NCI-H2029 treated with DMSO at 0.1 percent for 48 hours (cell line): ENCODE data around the gene ZP3.
"Not testable (repeated sequence)": the region's sequence is repeated elsewhere in the genome, so short reads cannot be mapped to it uniquely, and the experiment has no call there.

Source experiments
- DNase-seq: peaks from one replicate; lab custom pipeline; 2025; lab: John Stamatoyannopoulos, UW

Gene ZP3

DNA sequence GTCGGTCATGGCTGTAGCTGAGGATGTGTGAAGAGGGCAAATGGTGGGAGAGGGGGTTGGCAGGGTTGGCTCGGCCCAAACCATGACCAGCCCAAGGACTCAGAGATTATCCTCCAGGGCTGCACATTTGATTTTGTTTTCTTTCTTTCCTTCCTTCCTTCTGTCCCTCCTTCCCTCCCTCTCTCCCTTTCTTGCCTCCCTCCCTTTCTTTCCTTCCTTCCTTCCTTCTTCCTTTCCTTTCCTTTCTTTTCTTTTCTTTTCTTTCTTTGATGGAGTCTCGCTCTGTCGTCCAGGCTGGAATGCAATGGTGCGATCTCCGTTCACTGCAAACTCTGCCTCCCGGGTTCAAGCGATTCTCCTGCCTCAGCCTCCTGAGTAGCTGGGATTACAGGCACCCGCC is 19.0 kb upstream of the ZP3 start:
- DNase-seq: no peak

GRCh38 chr7:76407718-76408117 is 17.0 kb upstream of the ZP3 start:
- no peak for DNase-seq

- DNase-seq: no peak
These were observed 16.6 kb upstream of the ZP3 start for GRCh38 chr7:76408121-76408560.

DNA sequence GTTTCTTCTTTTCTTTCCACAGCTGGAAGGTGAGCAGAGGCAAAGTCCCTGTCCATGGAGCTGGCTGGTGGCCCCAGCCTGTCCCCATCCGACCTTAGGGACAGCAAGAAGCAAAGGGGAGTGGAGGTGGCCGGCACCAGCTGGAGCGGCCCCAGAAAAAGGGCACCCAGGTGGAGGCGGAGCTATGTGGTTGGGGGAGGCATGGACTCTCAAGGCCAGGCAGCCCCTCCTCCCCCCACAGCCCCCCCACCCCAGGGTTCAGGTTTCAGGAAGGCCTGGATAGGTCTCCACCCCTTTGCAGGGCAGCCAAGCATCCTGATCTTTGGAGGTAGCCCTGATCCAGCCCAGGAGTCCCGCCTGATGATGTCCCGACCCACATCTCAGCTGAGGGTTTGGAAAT is 15.2 kb upstream of the ZP3 start, which contains the start of gene SSC4D:
Gene SSC4D (minus strand): TSS at position 161 of the 400 bp plus-strand sequence. CDS start 5,258 bp downstream, outside the sequence.
- DNase-seq: no peak

DNA sequence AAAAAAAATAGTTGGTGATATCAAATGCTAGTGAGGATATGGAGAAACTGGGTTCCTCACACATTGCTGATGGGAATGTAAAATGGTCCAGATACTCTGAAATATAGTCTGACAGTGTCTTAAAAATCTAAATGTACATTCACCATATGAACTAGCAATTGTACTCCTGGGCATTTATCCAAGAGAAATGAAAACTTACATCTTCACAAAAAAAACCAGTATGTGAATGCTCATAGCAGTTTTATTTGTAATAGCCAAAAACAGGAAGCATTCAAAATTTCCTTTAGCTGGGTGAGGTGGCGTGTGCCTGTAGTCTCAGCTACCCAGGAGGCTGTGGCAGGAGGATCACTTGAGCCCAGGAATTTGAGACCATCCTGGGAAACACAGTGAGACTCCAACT is 13.1 kb upstream of the ZP3 start:
- no peak for DNase-seq

GRCh38 chr7:76412249-76412648 is 12.5 kb upstream of the ZP3 start:
- no peak for DNase-seq

GRCh38 chr7:76417654-76418310 is 7.0 kb upstream of the ZP3 start:
- not testable (repeated sequence) for DNase-seq

- not testable (repeated sequence) for DNase-seq
These were observed 3.7 kb upstream of the ZP3 start for GRCh38 chr7:76421097-76421496.

GRCh38 chr7:76423666-76424412 is 911 bp upstream of the ZP3 start:
- DNase-seq: no peak

GRCh38 chr7:76425156-76425555 is 406 bp downstream of the ZP3 start:
- no peak for DNase-seq

DNA sequence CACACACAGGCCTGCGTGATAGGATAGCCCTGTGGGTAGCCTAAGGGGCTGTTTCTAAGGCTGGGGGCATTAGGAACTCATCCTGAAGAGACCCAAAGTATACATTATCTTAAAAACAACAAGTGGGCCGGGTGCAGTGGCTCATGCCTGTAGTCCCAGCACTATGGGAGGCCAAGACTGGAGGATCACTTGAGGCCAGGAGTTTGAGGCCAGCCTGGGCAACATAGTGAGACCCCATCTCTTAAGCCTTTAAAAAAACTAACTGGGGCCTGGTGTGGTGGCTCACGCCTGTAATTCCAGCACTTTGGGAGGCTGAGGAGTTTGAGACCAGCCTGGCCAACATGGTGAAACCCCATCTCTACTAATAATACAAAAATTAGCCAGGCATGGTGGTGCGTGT is 808 bp downstream of the ZP3 start:
- DNase-seq: not testable (repeated sequence)

- DNase-seq: no peak
These were observed 1.5 kb downstream of the ZP3 start for GRCh38 chr7:76426246-76426645.

GRCh38 chr7:76427635-76428034 is 2.9 kb downstream of the ZP3 start:
- no peak for DNase-seq

DNA sequence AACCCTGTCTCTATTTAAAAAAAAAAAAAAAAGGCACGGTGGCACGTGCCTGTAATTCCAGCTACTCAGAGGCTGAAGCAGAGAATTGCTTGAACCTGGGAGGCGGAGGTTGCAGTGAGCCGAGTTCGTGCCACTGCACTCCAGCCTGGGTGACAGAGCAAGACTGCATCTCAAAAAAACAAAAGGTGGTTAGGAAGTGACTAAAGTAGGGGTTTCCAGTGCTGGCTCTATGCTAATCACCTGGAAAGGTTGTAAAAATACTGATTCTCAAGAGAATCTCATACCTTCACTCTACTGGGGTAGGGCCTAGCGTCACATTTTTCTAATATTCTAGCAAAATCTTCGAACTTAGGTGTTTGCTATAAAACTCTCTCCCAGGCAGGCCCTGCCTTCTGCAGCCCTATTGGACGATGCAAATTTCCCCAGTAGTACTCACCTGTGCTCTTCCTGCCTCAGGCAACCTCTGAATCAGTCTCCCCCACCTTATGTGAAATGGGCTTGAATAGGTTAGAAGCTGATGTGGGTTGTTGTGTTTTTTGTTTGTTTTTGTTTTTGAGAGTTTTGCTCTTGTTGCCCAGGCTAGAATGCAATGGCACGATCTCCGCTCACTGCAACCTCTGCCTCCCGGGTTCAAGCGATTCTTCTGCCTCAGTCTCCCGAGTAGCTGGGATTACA is 3.5 kb downstream of the ZP3 start:
- DNase-seq: no peak

DNA sequence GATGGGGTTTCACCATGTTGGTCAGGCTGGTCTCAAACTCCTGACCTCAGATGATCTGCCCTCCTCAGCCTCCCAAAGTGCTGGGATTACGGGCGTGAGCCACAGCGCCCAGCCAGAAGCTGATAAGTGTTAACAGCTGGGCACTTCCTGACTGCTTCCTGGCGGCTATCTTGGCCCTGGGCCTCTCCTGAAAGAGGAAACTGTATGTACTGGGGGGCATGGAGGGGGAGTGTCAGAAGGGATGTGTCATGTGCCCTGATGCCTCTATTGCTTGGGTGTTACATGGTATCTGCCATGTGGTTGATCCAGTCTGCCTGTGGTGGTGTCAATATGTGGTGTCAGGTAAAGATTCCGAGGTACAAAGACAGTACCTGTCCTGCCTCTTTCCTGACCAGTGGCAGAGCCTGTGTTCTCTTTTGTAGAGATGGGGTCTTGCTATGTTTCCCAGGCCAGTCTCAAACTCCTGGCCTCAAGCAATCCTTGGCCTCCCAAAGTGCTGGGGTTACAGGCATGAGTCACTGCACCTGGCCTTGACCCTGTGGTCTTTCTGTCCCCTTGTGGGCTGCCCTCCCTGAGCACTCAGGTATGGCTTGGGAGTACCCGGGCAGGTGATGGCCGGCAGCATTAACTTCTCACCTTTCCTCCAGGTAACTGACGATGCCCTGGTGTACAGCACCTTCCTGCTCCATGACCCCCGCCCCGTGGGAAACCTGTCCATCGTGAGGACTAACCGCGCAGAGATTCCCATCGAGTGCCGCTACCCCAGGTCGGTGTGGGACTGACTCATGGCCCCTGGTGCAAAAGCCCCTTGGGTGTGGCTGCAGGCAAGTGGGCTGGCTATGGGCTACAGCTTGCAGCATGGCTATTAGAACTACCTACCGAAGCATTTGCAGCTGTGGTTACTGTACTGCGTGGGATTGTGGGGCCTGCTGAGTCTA is 4.4 kb downstream of the ZP3 start:
- DNase-seq: no peak

DNA sequence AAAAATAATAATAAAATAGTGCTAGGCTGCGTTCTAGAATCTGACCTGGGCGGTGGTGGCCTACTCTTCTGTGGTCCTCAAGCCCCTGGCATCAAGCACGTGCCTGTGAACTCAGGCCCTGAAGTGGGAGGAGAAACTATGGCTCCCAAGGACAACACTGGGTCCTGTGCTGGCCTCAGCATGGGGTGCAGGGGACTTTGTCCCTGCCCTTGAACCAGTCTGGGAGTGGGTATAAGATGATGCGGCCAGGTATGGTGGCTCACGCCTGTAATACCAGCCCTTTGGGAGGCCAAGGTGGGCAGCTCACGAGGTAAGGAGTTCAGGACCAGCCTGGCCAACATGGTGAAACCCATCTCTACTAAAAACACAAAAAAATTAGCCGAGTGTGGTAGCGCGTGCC is 5.5 kb downstream of the ZP3 start:
- DNase-seq: no peak

DNA sequence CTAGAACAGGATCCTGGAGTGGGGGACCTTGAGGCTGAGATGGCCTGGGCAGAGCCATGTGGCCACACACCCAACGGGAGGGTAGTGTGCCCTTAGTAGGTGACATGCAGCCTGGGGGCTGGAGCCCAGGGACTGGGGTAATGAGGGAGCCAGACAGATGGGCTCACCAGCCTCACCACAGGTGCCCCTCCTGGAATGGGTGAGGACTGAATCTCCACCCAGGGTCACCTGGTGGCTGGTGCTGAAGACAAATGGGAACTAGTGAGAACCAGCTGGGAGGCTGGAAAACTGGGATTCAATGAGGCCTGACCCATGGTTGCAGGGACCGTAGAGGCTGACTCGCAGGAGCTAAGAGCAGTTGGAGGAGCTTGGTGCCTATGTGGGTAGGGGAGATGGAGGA is 6.1 kb downstream of the ZP3 start:
- no peak for DNase-seq

DNA sequence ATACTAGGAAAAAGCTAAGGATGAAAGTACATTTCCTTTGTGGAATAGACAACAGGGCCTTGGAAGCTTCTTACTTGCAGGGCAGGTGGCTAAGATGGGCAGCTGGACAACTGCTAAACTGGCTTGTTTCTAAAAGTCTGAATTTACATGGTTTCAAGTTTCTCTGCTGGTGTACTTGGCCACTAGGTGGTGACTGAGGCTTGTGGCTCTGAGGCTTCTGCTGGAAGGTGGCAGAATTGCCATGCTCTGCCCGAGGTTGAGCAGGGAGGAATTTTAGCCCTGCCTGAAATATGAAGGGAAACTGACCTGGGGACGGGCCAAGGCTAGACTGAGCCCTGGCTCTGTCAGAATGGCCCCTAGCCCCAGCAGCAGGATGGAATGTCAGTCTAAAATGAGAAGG is 13.1 kb downstream of the ZP3 start:
- peak; percentile 55 for DNase-seq

DNA sequence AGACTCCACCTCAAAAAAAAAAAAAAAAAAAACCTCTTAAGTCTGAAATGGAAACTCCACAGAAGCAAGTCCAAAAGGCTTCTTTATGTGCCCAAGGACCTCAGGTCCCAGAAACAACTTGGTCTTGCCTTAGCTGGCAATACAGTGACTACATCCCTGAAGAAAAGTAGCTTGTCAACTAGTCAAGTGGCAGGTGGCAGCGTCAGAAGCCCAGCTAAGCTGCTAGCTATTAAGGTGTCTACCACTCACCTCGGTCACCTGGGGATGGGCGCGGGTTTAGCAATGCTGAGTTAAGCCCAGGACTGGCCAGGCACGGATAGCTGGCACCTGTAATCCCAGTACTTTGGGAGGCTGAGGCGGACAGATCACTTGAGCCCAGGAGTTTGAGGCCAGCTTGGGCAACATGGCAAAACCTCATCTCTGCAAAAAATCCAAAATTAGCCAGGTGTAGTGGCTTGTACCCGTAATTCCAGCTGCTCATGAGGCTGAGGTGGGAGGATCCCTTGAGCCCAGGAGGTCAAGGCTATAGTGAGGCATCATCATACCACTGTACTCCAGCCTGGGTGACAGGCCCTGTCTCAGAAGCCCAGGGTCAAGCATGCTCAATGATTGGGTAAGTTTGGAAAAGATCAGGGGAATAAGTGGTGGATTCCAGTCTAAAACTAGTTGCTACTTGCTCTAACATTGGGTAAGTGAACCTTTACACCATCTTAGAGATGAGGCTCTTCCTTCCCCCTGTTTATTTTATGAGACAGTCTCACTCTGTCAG is 14.6 kb downstream of the ZP3 start:
- not testable (repeated sequence) for DNase-seq

DNA sequence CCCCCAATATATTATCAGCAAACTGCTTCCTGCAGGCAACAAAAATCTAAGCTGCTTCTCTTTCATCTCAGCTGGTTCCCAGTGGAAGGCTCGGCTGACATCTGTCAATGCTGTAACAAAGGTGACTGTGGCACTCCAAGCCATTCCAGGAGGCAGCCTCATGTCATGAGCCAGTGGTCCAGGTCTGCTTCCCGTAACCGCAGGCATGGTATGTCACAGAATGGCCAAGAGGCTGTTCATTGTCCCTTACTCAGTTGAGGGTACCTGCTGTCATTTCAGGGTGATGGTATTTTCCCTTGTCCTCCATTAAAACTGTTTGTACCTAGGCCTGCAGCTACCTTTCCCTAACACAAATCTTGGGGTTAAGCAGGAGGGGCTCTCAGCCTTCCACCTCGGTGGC is 15.7 kb downstream of the ZP3 start:
- DNase-seq: not testable (repeated sequence)

GRCh38 chr7:76441792-76442191 is 17.0 kb downstream of the ZP3 start:
- DNase-seq: not testable (repeated sequence)
